Measurements from ENCODE around the gene RXRB. TPM values are rescaled to one million over a fixed set of nuclear protein-coding genes. Genes with fewer than 3 reads are reported as not detected.
"Not testable (repeated sequence)": the region's sequence is repeated elsewhere in the genome, so short reads cannot be mapped to it uniquely, and the experiment has no call there.

RXRB gene
- total and polyA plus RNA-seq, 3 donors from 2014 or later: 42.9 to 47.3 (median 45.2) TPM

DNA sequence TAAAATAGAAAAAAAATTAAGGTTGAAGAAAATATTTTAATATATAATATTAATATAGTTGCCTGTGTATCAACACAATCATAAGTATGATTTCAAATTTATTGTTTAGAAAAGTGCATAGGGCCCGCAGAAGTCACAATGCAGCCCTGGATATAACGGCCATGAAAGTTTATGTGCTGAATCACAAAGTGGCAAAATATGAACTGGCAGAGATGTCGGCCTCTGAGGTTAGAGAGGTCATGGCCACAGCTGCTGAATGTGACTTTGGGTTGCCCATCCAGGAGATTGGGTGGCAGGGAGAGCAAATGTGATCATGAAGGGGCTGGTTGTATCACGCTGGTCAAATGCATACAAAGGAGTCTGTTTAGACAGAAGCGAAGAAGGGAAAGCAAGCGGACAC lies 43.9 kb downstream of the RXRB start:
- no peak overlapping the region for H3K4me3 ChIP-seq
- 80 to 84% methylated on average over 6 of the region's 6 CpGs for WGBS, 2 donors

DNA sequence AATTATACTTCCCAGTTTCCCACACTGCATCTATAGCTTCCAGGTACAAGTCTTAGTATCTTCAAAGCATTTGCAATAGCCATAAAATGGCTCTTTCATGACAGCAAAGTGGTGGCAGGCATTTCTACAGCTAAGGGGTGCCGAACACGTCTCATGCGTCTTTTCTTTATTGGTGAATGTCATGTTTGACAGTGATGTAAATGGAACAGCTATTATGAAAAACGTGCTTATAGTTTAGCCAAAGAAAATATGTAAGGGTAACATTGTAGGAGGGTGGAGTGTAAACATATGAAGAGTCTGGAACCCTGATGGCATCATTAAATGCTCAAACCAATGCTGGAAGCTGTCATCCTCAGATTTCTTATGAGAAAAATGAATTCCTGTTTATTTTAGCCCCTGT lies 46.1 kb downstream of the RXRB start:
- intact Hi-C loops (cut with DNase I; ENCODE audit: low total_unique reads): no loop called here
- DNase-seq: no peak
- Histone ChIP-seq H3K27me3 (no peaks in the 10 kb centered on the region), H3K36me3 (ENCODE audit: low read depth, missing control alignments) (no peaks in the 10 kb centered on the region), H3K9me3 (no peaks in the 10 kb centered on the region), H3K27ac (no peak overlapping the region), H3K4me1 (no peaks in the 10 kb centered on the region), H3K4me3 (no peak overlapping the region)
- 76 to 77% methylated on average over 4 of the region's 4 CpGs for WGBS, 2 donors
- TF ChIP-seq POLR2A (IDR thresholded peaks at IDR 0.05): no peak
- TF ChIP-seq, protein P1, sequence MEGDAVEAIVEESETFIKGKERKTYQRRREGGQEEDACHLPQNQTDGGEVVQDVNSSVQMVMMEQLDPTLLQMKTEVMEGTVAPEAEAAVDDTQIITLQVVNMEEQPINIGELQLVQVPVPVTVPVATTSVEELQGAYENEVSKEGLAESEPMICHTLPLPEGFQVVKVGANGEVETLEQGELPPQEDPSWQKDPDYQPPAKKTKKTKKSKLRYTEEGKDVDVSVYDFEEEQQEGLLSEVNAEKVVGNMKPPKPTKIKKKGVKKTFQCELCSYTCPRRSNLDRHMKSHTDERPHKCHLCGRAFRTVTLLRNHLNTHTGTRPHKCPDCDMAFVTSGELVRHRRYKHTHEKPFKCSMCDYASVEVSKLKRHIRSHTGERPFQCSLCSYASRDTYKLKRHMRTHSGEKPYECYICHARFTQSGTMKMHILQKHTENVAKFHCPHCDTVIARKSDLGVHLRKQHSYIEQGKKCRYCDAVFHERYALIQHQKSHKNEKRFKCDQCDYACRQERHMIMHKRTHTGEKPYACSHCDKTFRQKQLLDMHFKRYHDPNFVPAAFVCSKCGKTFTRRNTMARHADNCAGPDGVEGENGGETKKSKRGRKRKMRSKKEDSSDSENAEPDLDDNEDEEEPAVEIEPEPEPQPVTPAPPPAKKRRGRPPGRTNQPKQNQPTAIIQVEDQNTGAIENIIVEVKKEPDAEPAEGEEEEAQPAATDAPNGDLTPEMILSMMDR (IDR thresholded peaks at IDR 0.05): no peak

More for the DNA sequence above, 43.9 kb downstream of the RXRB start:
- Histone ChIP-seq H3K27ac (no peak overlapping the region), H3K27me3 (no peaks in the 10 kb centered on the region), H3K36me3 (ENCODE audit: low read depth, missing control alignments) (no peaks in the 10 kb centered on the region), H3K4me1 (peaks cover 10% of the 10 kb centered on the region), H3K9me3 (no peaks in the 10 kb centered on the region)
- TF ChIP-seq, protein P1 (IDR thresholded peaks at IDR 0.05): no peak
- TF ChIP-seq POLR2A (IDR thresholded peaks at IDR 0.05): no peak
- DNase-seq: no peak
- intact Hi-C loops (cut with DNase I; ENCODE audit: low total_unique reads): no loop called here

DNA sequence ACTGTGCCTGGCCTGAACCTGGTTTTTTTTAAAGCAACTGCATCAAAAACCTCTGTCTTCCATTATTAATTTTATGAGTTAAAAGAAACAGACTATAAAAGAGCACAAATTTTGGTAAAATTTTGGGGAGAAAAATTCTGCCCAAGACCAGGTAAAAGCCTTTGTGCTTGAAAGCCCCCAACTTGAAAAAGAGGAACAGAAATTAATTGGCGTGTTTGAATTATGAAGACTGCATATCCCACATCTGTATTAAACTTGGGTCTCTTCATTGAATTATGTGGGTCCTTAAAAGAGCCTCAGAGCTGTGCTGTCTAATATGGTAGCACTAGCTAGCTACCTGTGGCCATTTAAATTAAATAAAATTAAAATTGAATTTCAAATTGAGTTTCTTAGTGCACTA lies 49.4 kb downstream of the RXRB start:
- Histone ChIP-seq H3K4me3 (no peak overlapping the region), H3K27me3 (no peaks in the 10 kb centered on the region), H3K36me3 (ENCODE audit: low read depth, missing control alignments) (no peaks in the 10 kb centered on the region), H3K9me3 (no peaks in the 10 kb centered on the region), H3K4me1 (no peaks in the 10 kb centered on the region), H3K27ac (no peak overlapping the region)
- 95 to 96% methylated on average over 1 of the region's 1 CpG for WGBS, 2 donors
- intact Hi-C loops (cut with DNase I; ENCODE audit: low total_unique reads): no loop called here
- DNase-seq: no peak
- TF ChIP-seq POLR2A (IDR thresholded peaks at IDR 0.05): no peak
- TF ChIP-seq, protein P1 (IDR thresholded peaks at IDR 0.05): no peak

DNA sequence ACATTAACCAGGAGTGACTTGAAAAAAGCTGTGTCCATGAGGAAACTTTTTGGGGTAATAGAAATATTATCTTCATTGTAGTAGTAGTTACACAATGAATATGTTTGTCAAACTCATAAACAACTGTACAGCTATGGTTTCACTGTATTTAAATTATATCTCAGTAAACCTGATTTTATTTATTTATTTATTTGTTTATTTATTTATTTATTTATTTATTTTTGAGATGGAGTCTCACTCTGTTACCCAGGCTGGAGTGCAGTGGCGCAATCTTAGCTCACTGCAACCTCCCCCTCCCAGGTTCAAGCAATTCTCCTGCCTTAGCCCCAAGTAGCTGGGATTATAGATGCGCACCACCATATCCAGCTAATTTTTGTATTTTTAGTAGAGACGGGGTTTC lies 49.9 kb downstream of the RXRB start:
- H3K4me1 ChIP-seq; intact Hi-C loops (cut with DNase I; ENCODE audit: low total_unique reads); H3K36me3 ChIP-seq (ENCODE audit: low read depth, missing control alignments); H3K27ac ChIP-seq; H3K4me3 ChIP-seq; H3K27me3 ChIP-seq; H3K9me3 ChIP-seq; DNase-seq: not testable (repeated sequence)
- 95 to 100% methylated on average over 3 of the region's 3 CpGs for WGBS, 2 donors

- Histone ChIP-seq H3K27me3 (no peaks in the 10 kb centered on the region), H3K4me1 (no peaks in the 10 kb centered on the region), H3K4me3 (no peak overlapping the region), H3K27ac (no peak overlapping the region), H3K9me3 (no peaks in the 10 kb centered on the region), H3K36me3 (ENCODE audit: low read depth, missing control alignments) (no peaks in the 10 kb centered on the region)
- WGBS, 2 donors: 52 to 53% methylated on average over 8 of the region's 8 CpGs
- peak; percentile 63 for DNase-seq
- TF ChIP-seq POLR2A (IDR thresholded peaks at IDR 0.05): no peak
- TF ChIP-seq, protein P1 (IDR thresholded peaks at IDR 0.05): peak; percentile 64 to 83 (median 69)
- intact Hi-C loops (cut with DNase I; ENCODE audit: low total_unique reads): loop anchor here (5.0 kb wide), 1 partner anchor 89 kb away; no protein-coding TSS in a partner anchor
Observed at GRCh38 chr6:33147807-33148666, 52.4 kb downstream of the RXRB start.
